SU-DHL-6 (cell line): ENCODE measurements around the gene INPP5B.

Source experiments
- H2AFZ ChIP-seq: fragments of 200-600 bp; sonication (generic); 2 replicates; pipeline ENCODE4 v1.6.1; 2014; ENCODE audit warnings: low read depth, mild to moderate bottlenecking, moderate library complexity, mixed read lengths, antibody characterized with exemption, low read length; ENCODE audit not compliant: severe bottlenecking
- H3F3A ChIP-seq: fragments of 200-600 bp; shearing (Covaris generic); 2 replicates; pipeline ENCODE4 v1.6.0; 2016; ENCODE audit warnings: antibody characterized with exemption, mild to moderate bottlenecking; ENCODE audit not compliant: insufficient read depth
- H3K27ac ChIP-seq: fragments of 200-600 bp; sonication (generic); 2 replicates; pipeline ENCODE4 v1.5.1; 2016; ENCODE audit warnings: low read depth, mild to moderate bottlenecking, low read length, moderate library complexity, mixed read lengths
- H3K27me3 ChIP-seq: fragments of 200-600 bp; sonication (generic), shearing (Covaris generic); 2 replicates; pipeline ENCODE4 v1.6.0; 2014; ENCODE audit warnings: mild to moderate bottlenecking, low read length
- H3K36me3 ChIP-seq: fragments of 200-600 bp; sonication (generic); 2 replicates; pipeline ENCODE4 v1.6.1; 2014; ENCODE audit warnings: mild to moderate bottlenecking, low read length, mixed read lengths
- H3K4me2 ChIP-seq: fragments of 300-600, 200-600 bp; shearing (Covaris generic), sonication (generic); 2 replicates; pipeline ENCODE4 v1.6.0; 2014; ENCODE audit warnings: low read length, low read depth, mild to moderate bottlenecking; ENCODE audit not compliant: poor library complexity, severe bottlenecking
- H3K4me3 ChIP-seq: fragments of 200-600 bp; sonication (generic); 2 replicates; pipeline ENCODE4 v1.5.1; 2014; ENCODE audit warnings: antibody characterized with exemption, low read length, mild to moderate bottlenecking, mixed read lengths; ENCODE audit not compliant: insufficient read depth, poor library complexity, severe bottlenecking
- H3K79me2 ChIP-seq: fragments of 200-600 bp; sonication (generic); 2 replicates; pipeline ENCODE4 v1.6.1; 2014; ENCODE audit warnings: mild to moderate bottlenecking, low read length, moderate library complexity; ENCODE audit not compliant: insufficient read depth
- H3K9ac ChIP-seq: fragments of 200-600 bp; sonication (generic); 2 replicates; pipeline ENCODE4 v1.7.0; 2014; ENCODE audit warnings: mild to moderate bottlenecking, low read length
- H3K9me2 ChIP-seq: fragments of 200-600 bp; sonication (generic); replicated peaks from 2 replicates; pipeline ENCODE4 v1.6.1; 2014; ENCODE audit warnings: low read length; ENCODE audit not compliant: insufficient read depth
- H3K9me3 ChIP-seq: fragments of 200-600 bp; sonication (generic); 2 replicates; pipeline ENCODE4 v1.6.1; 2014; ENCODE audit warnings: low read length, mixed read lengths; ENCODE audit not compliant: insufficient read depth
- H4K20me1 ChIP-seq: fragments of 200-600 bp; sonication (generic); 2 replicates; pipeline ENCODE4 v1.6.1; 2014; ENCODE audit warnings: low read depth, mild to moderate bottlenecking, antibody characterized with exemption, low read length, moderate library complexity, mixed read lengths
- CTCF ChIP-seq: fragments of 200-600 bp; sonication (generic); IDR thresholded peaks from one replicate; pipeline ENCODE4 v1.5.1; 2017; ENCODE audit warnings: antibody characterized with exemption, mild to moderate bottlenecking, low read length, moderate library complexity; ENCODE audit not compliant: insufficient read depth, poor library complexity, severe bottlenecking
- EZH2phosphoT487 ChIP-seq: fragments of 200-600 bp; sonication (generic), shearing (Covaris generic); conservative IDR thresholded peaks from 2 replicates; pipeline ENCODE4 v1.6.1; 2018; ENCODE audit warnings: mild to moderate bottlenecking, antibody characterized with exemption, low read length, moderate library complexity, mixed read lengths

Gene INPP5B

GRCh38 chr1:37845786-37846185 lies 101.1 kb downstream of the INPP5B start:
- H3K27me3 ChIP-seq: no peaks in the 10 kb centered on the region
- peaks cover 62% of the 10 kb centered on the region for H3K79me2 ChIP-seq
- no peak overlapping the region for H3K9ac ChIP-seq
- TF ChIP-seq EZH2phosphoT487 (no peak), CTCF (no peak)
- no peak overlapping the region for H2AFZ ChIP-seq
- no peak overlapping the region for H3K4me3 ChIP-seq
- no peaks in the 10 kb centered on the region for H4K20me1 ChIP-seq
- H3K27ac ChIP-seq: no peak overlapping the region
- H3K9me2 ChIP-seq: no peaks in the 10 kb centered on the region
- no peak overlapping the region for H3K4me2 ChIP-seq
- H3K36me3 ChIP-seq: no peaks in the 10 kb centered on the region
- H3F3A ChIP-seq: no peaks in the 10 kb centered on the region
- H3K9me3 ChIP-seq: no peaks in the 10 kb centered on the region

DNA sequence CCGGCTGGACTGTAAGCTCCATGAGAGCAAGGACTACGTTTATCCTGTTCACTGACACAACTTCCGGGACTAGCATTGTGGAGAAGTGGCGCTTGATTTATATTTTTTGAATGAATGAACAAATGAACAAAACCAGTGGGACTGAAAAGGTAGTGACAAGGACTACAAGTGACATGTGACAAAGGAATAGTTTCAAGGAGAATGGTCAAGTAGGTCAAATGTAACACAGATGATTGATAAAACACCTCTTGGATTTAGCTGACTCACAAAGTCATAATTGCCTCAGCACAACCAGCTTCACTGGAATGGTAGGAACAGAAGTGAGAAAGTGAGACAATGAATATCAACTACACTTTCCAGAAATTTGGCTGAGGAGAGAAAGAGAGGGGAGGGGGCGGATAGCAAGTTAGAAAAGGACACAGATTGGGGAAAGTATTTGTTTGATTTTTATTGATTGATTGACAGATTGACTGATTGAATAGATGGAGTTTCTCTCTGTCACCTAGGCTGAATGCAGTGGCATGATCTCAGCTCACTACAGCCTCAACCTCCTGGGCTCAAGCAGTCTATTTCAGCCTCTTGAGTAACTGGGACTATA lies 101.7 kb downstream of the INPP5B start:
- no peaks in the 10 kb centered on the region for H3K27me3 ChIP-seq
- H4K20me1 ChIP-seq: no peaks in the 10 kb centered on the region
- no peaks in the 10 kb centered on the region for H3K9me3 ChIP-seq
- no peaks in the 10 kb centered on the region for H3K9me2 ChIP-seq
- H3K79me2 ChIP-seq: peaks cover 56% of the 10 kb centered on the region
- H3K36me3 ChIP-seq: no peaks in the 10 kb centered on the region
- H3K9ac ChIP-seq: no peak overlapping the region
- H2AFZ ChIP-seq: no peak overlapping the region
- no peaks in the 10 kb centered on the region for H3F3A ChIP-seq
- H3K4me3 ChIP-seq: no peak overlapping the region
- no peak overlapping the region for H3K27ac ChIP-seq
- TF ChIP-seq EZH2phosphoT487 (no peak), CTCF (no peak)
- H3K4me2 ChIP-seq: no peak overlapping the region

GRCh38 chr1:37844536-37844935 lies 102.3 kb downstream of the INPP5B start:
- Histone ChIP-seq H3K36me3 (no peaks in the 10 kb centered on the region), H3K9ac (no peak overlapping the region), H3K27me3 (no peaks in the 10 kb centered on the region), H3F3A (no peaks in the 10 kb centered on the region), H2AFZ (no peak overlapping the region), H3K9me2 (no peaks in the 10 kb centered on the region), H3K4me3 (no peak overlapping the region), H3K9me3 (no peaks in the 10 kb centered on the region), H3K4me2 (no peak overlapping the region), H3K79me2 (peaks cover 49% of the 10 kb centered on the region), H4K20me1 (no peaks in the 10 kb centered on the region), H3K27ac (no peak overlapping the region)
- TF ChIP-seq EZH2phosphoT487 (no peak), CTCF (no peak)
